Heart right ventricle (tissue), 16 donors: ENCODE data around the gene THEM5. TPM values are rescaled to one million over a fixed set of nuclear protein-coding genes. Genes with fewer than 3 reads are reported as not detected.

Source experiments
- ATAC-seq, 8 donors: fragments of 200-7000 bp; cut with Tn5 transposase; one replicate each; pipeline ENCODE4 v1.9.1; 2020; ENCODE audit warnings: mild to moderate bottlenecking in 8 of 8, moderate library complexity in 8 of 8, moderate number of reproducible peaks in 1 of 8
- DNase-seq, 2 donors: peaks; one replicate each; pipeline ENCODE4 v3.0.0-alpha.2; 2020
- H3K27ac ChIP-seq, 10 donors: fragments of 200-600 bp; sonication (generic) in 2 of 10; one replicate each; pipeline versions ENCODE4 v1.5.0 to v1.8.0; 2020 to 2022; ENCODE audit warnings: mild to moderate bottlenecking in 3 of 10
- H3K27me3 ChIP-seq, 7 donors: fragments of 200-600 bp; one replicate each; pipeline ENCODE4 v1.8.0; 2021 to 2022; ENCODE audit warnings: mild to moderate bottlenecking in 2 of 7
- H3K36me3 ChIP-seq, 9 donors: fragments of 200-600 bp; sonication (generic) in 1 of 9; one replicate each; pipeline versions ENCODE4 v1.5.0 to v1.8.0; 2020 to 2022; ENCODE audit warnings: mild to moderate bottlenecking in 2 of 9
- H3K4me1 ChIP-seq, 9 donors: fragments of 200-600 bp; sonication (generic) in 1 of 9; one replicate each; pipeline versions ENCODE4 v1.5.0 to v1.8.0; 2020 to 2022; ENCODE audit warnings: mild to moderate bottlenecking in 4 of 9
- H3K4me3 ChIP-seq, 10 donors: fragments of 200-600 bp; sonication (generic) in 2 of 10; one replicate each; pipeline versions ENCODE4 v1.5.0 to v1.8.0; 2020 to 2022; ENCODE audit warnings: mild to moderate bottlenecking in 7 of 10, moderate library complexity in 2 of 10
- H3K9me3 ChIP-seq, 11 donors: fragments of 200-600 bp in 10 of 11; sonication (generic) in 2 of 11; one replicate each; pipeline versions ENCODE4 v1.5.0 to v1.8.0; 2013 to 2022; ENCODE audit warnings: mild to moderate bottlenecking in 2 of 11, control low read depth in 1 of 11, moderate library complexity in 1 of 11
- CTCF ChIP-seq, 9 donors: fragments of 200-600 bp; sonication (generic) in 2 of 9; IDR thresholded peaks; one replicate each; pipeline versions ENCODE4 v1.5.0 to v1.8.0; 2021 to 2022; ENCODE audit warnings: antibody characterized with exemption in 9 of 9, mild to moderate bottlenecking in 5 of 9, moderate library complexity in 1 of 9
- WGBS, 2 donors: extraction: QIAGEN DNeasy Blood & Tissue Kit; methylation state at CpG; one replicate each; pipeline ENCODE4 v1.1.7; 2013; ENCODE audit warnings: inconsistent platforms in 1 of 2; 5-methylcytosine and 5-hydroxymethylcytosine counted together
- intact Hi-C, 10 donors: fragments of 100-400 bp; cut with DNase I; formaldehyde crosslinking; loops; one replicate each; pipeline versions ENCODE4 v1.11.1 to v1.14.2; 2022
- polyA plus RNA-seq, 2 donors: library from polyadenylated mRNA; stranded (reverse); fragments of 200-250 nt; gene quantifications; one replicate each; pipeline ENCODE4 v1.2.3, GENCODE V29; 2013
- total RNA-seq, 10 donors: library from RNA; stranded (reverse); fragmentation: NEBNext Ultra II Directional in 3 of 10; extraction: Animal tissue kit (Norgen Biotek cat#: 25700) in 3 of 10; gene quantifications; one replicate each; pipeline versions ENCODE4 v1.2.1 to v1.2.4, GENCODE V29; 2021 to 2023
- donor health status: Arrhythmogenic right ventricular cardiomyopathy.
- donor health status: ischemic (EF 13 %, LVEDD 7.1; RV severe dilation, severe dysfunction).
- donor health status: healthy with polysubstance abuse.
- donor health status: DM: no; HTN: yes; CAD: no.
- donor health status: DM: no; HTN: no; CAD: no.
- donor health status: ischemic (EF 25% LVEDD 6.9; RV normal size, moderate dysfunction).
- donor health status: ischemic (EF 25% LVEDD 5.7; RV mildly dilated, moderate dysfunction).
- donor health status: healthy.
- donor health status: DM: yes; HTN: yes; CAD: no.
- donor health status: Ischemic cardiomyopathy.
- donor health status: ischemic (EF 35%, LVEDD 5.7; RV mildly dilated, moderate dysfunction).
- donor health status: nonischemic (EF 11% LVEDD 7.7; RV severe dilation, severe dysfunction).
- donor health status: DM: yes; HTN: yes; CAD: no.
- donor health status: PGD.
- donor health status: ischemic (EF 29% LVEDD 5.4; RV normal size, mild dysfunction).
- donor health status: nonischemic (EF 23%, LVEDD 6.1; RV moderate dilation, normal function).

Gene THEM5
- total and polyA plus RNA-seq, 12 donors: 0.25 TPM; not detected in 11

DNA sequence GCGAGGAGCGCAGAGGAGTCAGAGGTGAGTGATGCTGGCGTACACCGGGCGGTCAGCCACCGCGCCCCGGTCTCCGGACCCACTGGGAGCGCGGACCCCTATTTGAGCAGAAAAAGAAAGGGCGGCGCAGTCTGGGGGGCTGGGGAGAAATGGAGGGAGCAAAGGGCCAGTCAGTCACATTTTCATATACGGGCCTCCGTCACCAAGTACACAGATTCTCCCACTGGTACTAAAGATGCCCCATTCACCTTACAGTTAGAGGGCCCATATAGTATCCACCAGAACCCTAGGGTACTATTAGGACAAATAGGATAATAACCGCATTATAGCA is 14.5 kb downstream of the THEM5 start:
- ATAC-seq: peak in 3 of 8 donors; percentile 2 to 5 (median 5)
- H3K27ac ChIP-seq: peak overlapping the region in 1 of 10 donors; percentile 20
- intact Hi-C loops: loop anchor here in 7 of 10 donors (5.0 to 10.0 kb wide), 9 partner anchors 144 to 394 kb away; partner anchors contain the start of gene POGZ (in 1 of the 7)

GRCh38 chr1:151838222-151839081 is 15.1 kb downstream of the THEM5 start:
- 1 to 2% methylated on average over 87 to 117 of the region's 117 CpGs for WGBS, 2 donors
- no peak for TF ChIP-seq CTCF (IDR thresholded peaks at IDR 0.05)
- no peaks in the 10 kb centered on the region for H3K36me3 ChIP-seq
- H3K27ac ChIP-seq: peak overlapping the region in 1 of 10 donors; percentile 56
- no peaks in the 10 kb centered on the region for H3K9me3 ChIP-seq
- peak in 4 of 8 donors; percentile 23 to 58 (median 40) for ATAC-seq
- H3K4me3 ChIP-seq: peak overlapping the region; percentile 28 to 58 (median 50)
- peaks cover 6 to 33% (median 21%) of the 10 kb centered on the region in 9 donors for H3K4me1 ChIP-seq
- intact Hi-C loops: loop anchor here in 7 of 10 donors (5.0 to 10.0 kb wide), 9 partner anchors 144 to 394 kb away; partner anchors contain the start of gene POGZ (in 1 of the 7)
- peak in 1 of 2 donors; percentile 28 for DNase-seq
- peaks cover 13 to 61% (median 43%) of the 10 kb centered on the region in 7 donors for H3K27me3 ChIP-seq

More for the DNA sequence above, 14.5 kb downstream of the THEM5 start:
- no peak for TF ChIP-seq CTCF (IDR thresholded peaks at IDR 0.05)
- 11% methylated on average over 16 of the region's 16 CpGs for WGBS, 2 donors
- DNase-seq: no peak
- peaks cover 6 to 29% (median 21%) of the 10 kb centered on the region in 9 donors for H3K4me1 ChIP-seq
- H3K27me3 ChIP-seq: peaks cover 13 to 61% (median 43%) of the 10 kb centered on the region in 7 donors
- H3K9me3 ChIP-seq: no peaks in the 10 kb centered on the region
- peak overlapping the region in 9 of 10 donors; percentile 36 to 58 (median 50) for H3K4me3 ChIP-seq
- H3K36me3 ChIP-seq: no peaks in the 10 kb centered on the region

DNA sequence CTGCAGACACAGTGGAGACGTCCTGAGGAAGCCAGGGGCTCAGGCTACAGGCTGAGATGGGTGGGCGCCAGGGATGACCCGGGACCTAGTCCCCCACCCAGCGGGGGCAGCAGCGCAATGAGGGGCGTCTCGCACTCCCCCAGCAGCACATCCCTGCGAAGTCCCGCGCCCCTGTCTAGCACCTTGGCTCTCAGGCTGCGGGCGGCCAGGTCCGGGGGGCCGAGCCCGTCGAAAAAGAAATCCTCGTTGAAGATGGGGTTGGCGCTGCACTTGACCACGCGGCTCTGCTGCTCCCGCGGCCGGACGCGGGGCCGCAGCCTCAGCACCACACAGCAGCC is 15.7 kb downstream of the THEM5 start:
- H3K27me3 ChIP-seq: peaks cover 13 to 61% (median 42%) of the 10 kb centered on the region in 7 donors
- 1 to 8% methylated on average over 25 to 26 of the region's 26 CpGs for WGBS, 2 donors
- H3K36me3 ChIP-seq: no peaks in the 10 kb centered on the region
- peak in 1 of 8 donors; percentile 7 for ATAC-seq
- TF ChIP-seq CTCF (IDR thresholded peaks at IDR 0.05): no peak
- H3K27ac ChIP-seq: peak overlapping the region in 1 of 10 donors; percentile 56
- peak overlapping the region; percentile 28 to 58 (median 50) for H3K4me3 ChIP-seq
- no peaks in the 10 kb centered on the region for H3K9me3 ChIP-seq
- H3K4me1 ChIP-seq: peaks cover 6 to 36% (median 21%) of the 10 kb centered on the region in 9 donors
- intact Hi-C loops: loop anchor here in 7 of 10 donors (5.0 to 10.0 kb wide), 9 partner anchors 143 to 393 kb away; partner anchors contain the start of gene POGZ (in 1 of the 7)
- DNase-seq: no peak

- WGBS, 2 donors: 55 to 57% methylated on average over 3 of the region's 3 CpGs
- Histone ChIP-seq H3K27ac (no peak overlapping the region), H3K9me3 (no peaks in the 10 kb centered on the region), H3K27me3 (peaks cover 13 to 56% (median 40%) of the 10 kb centered on the region in 7 donors), H3K4me1 (peaks cover 6 to 42% (median 23%) of the 10 kb centered on the region in 9 donors), H3K4me3 (no peak overlapping the region), H3K36me3 (no peaks in the 10 kb centered on the region)
- intact Hi-C loops: loop anchor here in 7 of 10 donors (5.0 to 10.0 kb wide), 9 partner anchors 142 to 392 kb away; partner anchors contain the start of gene POGZ (in 1 of the 7)
- DNase-seq (no peak), ATAC-seq (no peak)
- TF ChIP-seq CTCF (IDR thresholded peaks at IDR 0.05): no peak
Measured at GRCh38 chr1:151837197-151837596, 16.3 kb downstream of the THEM5 start.
